Hematopoietic multipotent progenitor cell (in vitro differentiated cells): ENCODE measurements around the gene DOC2B. TPM values are rescaled to one million over a fixed set of nuclear protein-coding genes. Genes with fewer than 3 reads are reported as not detected.

Experiments used
- total RNA-seq: library from RNA; depleted of rRNA; stranded (reverse); fragments of >200 nt; gene quantifications from one replicate; pipeline ENCODE4 v1.2.3, GENCODE V29; 2012

DOC2B gene
- total RNA-seq, 1 donor: 1.1 TPM

Other genes starting within 250 kb of the DOC2B start
- gene SCGB1C2, start 44.1 kb downstream of the DOC2B start, total RNA-seq: not detected
- gene RPH3AL, start 171.2 kb upstream of the DOC2B start, total RNA-seq: 14.3 TPM